Astrocyte of the cerebellum (primary cell): ENCODE data around the gene FLRT1.

ENCODE experiments used
- DNase-seq: peaks from one replicate; pipeline ENCODE4 v3.0.0-alpha.2; 2011; ENCODE audit warnings: low read depth
- H3K4me3 ChIP-seq: 2 replicates; pipeline ENCODE4 v1.5.1; 2011; ENCODE audit warnings: mild to moderate bottlenecking, low read depth, low read length, moderate library complexity
- CTCF ChIP-seq: IDR thresholded peaks from 2 replicates; pipeline ENCODE4 v1.5.1; 2012; ENCODE audit warnings: low read length, low read depth, moderate library complexity, mild to moderate bottlenecking; ENCODE audit errors: missing control alignments
- in situ Hi-C: cut with HindIII; loops from 2 replicates; pipeline ENCODE4 v1.10.0; 2017; ENCODE audit warnings: low sequenced_read_pairs

Gene FLRT1

DNA sequence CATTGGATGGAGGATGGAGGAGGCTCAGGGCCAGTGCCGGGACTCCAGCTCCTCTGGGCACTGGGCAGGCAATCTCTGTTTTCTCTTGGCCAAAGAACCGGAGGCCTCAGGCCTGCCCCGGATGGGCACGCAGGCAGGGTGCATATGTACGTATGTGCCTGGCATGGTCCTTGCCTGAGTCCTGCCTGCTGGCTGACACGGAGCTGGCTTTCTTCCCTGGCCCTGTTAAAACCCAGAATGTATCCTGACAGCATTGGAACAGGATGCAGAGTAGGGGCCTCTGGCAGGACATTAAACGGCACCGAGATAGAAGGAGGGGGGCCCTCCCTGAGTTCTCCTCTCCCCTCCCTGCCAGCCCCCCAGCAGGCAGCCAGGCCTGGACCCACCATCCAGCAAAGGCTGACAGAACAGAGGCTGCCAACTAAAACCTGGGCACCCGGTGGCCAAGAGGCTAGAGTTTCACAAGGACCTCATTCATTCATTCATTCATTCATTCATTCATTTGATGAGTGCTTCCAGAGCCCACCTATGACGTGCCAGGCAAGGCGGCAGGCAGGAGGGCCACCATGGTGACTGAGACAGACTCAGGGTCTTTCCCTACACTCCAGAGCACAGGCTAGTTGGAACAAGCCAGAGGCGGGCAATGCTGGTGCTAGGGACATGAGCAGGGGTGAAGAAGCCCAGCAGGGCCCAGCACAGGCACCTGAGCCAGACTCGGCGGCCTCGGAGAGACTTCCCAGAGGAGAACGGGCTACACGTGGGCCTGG lies 28.8 kb downstream of the FLRT1 start:
- in situ Hi-C loops, result no loop called here
- no peak for DNase-seq
- H3K4me3 ChIP-seq, result no peak overlapping the region
- TF ChIP-seq CTCF, result no peak

DNA sequence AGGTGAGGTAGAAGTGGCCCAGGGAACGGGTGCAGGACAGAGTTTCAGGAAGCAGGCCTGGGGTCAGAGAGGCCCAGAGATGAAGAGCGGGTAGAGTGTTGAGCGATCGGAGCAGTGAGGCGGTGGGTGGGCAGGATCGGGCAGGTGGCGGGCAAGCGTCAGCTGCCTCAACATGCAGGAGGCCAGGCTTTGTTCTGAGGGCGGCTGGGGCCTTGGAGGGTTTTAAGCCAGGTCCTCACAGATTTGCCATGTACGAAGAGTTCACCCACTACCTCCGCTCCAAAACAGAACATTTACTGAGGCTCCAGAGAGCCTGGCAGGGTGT lies 29.4 kb downstream of the FLRT1 start:
- no peak for DNase-seq
- TF ChIP-seq CTCF, result no peak
- in situ Hi-C loops, result no loop called here
- no peak overlapping the region for H3K4me3 ChIP-seq

DNA sequence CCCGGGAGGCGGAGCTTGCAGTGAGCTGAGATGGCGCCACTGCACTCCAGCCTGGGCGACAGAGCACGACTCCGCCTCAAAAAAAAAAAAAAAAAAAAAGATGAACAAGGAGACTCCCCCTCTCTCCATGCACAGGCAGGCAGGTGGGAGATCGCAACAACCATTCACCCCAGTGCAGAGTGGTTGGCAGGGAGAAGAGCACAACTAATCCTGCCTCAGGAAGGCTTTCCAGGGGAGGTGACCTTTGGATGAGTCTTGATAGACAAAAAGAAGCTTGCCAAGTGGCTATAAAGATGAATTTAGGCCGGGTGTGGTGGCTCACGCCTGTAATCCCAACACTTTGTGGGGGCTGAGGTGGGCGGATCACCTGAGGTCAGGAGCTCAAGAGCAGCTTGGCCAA lies 30.0 kb downstream of the FLRT1 start:
- no peak overlapping the region for H3K4me3 ChIP-seq
- in situ Hi-C loops, result no loop called here
- no peak for TF ChIP-seq CTCF
- DNase-seq, result no peak

- no peak for DNase-seq
- in situ Hi-C loops, result no loop called here
- no peak for TF ChIP-seq CTCF
- H3K4me3 ChIP-seq, result no peak overlapping the region
Observed at GRCh38 chr11:64067230-64067993, 31.7 kb downstream of the FLRT1 start.

GRCh38 chr11:64068705-64069400 lies 33.1 kb downstream of the FLRT1 start:
- in situ Hi-C loops, result no loop called here
- no peak for DNase-seq
- no peak overlapping the region for H3K4me3 ChIP-seq
- no peak for TF ChIP-seq CTCF

DNA sequence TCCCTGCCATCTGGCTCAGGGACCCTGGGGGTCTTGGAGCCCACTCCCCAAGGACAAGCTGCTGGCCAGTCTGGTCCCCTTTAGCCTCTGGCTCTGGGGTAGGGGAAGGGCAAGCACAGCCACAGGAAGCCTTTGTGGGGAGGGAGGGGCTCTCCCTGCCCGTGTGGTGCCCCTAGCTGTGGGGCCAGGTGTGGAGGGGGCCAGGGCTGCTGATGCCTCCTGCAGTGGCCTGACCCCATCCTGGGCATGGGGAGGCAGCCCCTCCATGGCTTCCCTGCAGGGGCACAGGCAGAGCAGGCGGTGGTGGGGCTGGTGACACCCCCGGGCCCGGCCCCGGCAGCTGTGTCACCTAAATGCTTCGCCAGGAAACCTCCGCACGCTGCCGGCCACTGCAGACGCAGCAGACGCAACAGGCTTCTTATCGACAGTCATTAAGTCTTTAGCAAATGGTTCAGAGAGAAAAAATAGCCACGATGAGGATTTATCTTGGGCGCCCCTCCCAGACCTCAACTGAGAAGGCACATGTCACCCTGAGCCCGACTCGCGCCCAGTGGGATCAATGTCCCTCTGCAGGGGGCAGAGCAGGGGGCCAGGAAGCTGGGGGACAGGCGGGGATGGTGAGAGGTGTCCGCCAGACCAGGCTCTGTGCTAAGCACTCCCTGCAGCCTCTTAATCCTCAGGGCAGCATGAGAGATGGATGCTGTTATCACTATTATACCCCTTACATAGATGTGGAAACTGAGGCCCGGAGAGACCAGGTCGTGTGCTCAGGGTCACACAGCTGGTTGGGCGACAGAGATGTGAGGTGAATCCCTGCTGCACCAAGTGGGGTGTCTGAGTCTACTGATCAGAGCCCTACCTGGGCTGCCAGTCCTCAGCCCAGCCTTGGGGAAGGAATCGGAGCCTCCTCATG lies 33.9 kb downstream of the FLRT1 start:
- in situ Hi-C loops, result loop anchor here (10.0 kb wide), 1 partner anchor 65 kb away; no protein-coding TSS in a partner anchor
- no peak overlapping the region for H3K4me3 ChIP-seq
- no peak for DNase-seq
- TF ChIP-seq CTCF, result no peak
